HEK293 (cell line): ENCODE measurements around the gene XPOT.

ENCODE experiments used
- CTCF ChIA-PET: fragments of 350-600 bp; formaldehyde crosslinking; extraction: SDS; loops from one replicate; lab custom pipeline; 2021; ENCODE audit warnings: antibody characterized with exemption; lab: Yijun Ruan, JAX
- POLR2A ChIA-PET: fragments of 300-600 bp; formaldehyde crosslinking; extraction: SDS; loops from one replicate; lab custom pipeline; 2020; ENCODE audit warnings: antibody characterized with exemption, inconsistent platforms; lab: Yijun Ruan, JAX
- H3K27ac ChIP-seq: fragments of 200-500 bp; sonication (Bioruptor generic); 2 replicates; pipeline ENCODE4 v1.5.1; 2014; ENCODE audit warnings: low read depth, low read length, control low read depth, inconsistent platforms; ENCODE audit errors: extremely low read depth
- H3K36me3 ChIP-seq, 2 experiments: fragments of 200-500 bp in 1 of 2; sonication (Bioruptor generic) in 1 of 2; 1 replicate in 1 of 2; 2 replicates in 1 of 2; pipeline ENCODE4 v1.5.1; 2014 to 2017; ENCODE audit warnings: inconsistent platforms in 2 of 2, low read length in 2 of 2; ENCODE audit not compliant: control insufficient read depth in 2 of 2, insufficient read depth in 1 of 2
- H3K4me1 ChIP-seq: fragments of 200-500 bp; sonication (Bioruptor generic); 2 replicates; pipeline ENCODE4 v1.5.1; 2014; ENCODE audit warnings: mild to moderate bottlenecking, low read length, inconsistent platforms; ENCODE audit not compliant: control insufficient read depth, insufficient read depth
- H3K4me3 ChIP-seq: 2 replicates; pipeline ENCODE4 v1.5.1; 2011; ENCODE audit warnings: low read depth, mild to moderate bottlenecking, control low read depth, low read length, moderate library complexity
- H3K9me3 ChIP-seq: fragments of 200-500 bp; sonication (Bioruptor generic); 2 replicates; pipeline ENCODE4 v1.5.1; 2014; ENCODE audit warnings: low read depth, low read length, inconsistent platforms; ENCODE audit not compliant: control insufficient read depth, insufficient read depth
- BCL11A ChIP-seq: fragments of 450-650 bp; formaldehyde crosslinking; IDR thresholded peaks from 2 replicates; pipeline ENCODE4 v1.5.1; 2016; ENCODE audit warnings: low read depth, missing biosample characterization, missing genetic modification characterization
- FEZF1 ChIP-seq: fragments of 450-650 bp; formaldehyde crosslinking; IDR thresholded peaks from 2 replicates; pipeline ENCODE4 v1.5.1; 2016; ENCODE audit warnings: missing biosample characterization, missing genetic modification characterization
- GLIS2 ChIP-seq: fragments of 450-650 bp; formaldehyde crosslinking; IDR thresholded peaks from 2 replicates; pipeline ENCODE4 v1.5.1; 2016; ENCODE audit warnings: missing biosample characterization, missing genetic modification characterization
- PRDM6 ChIP-seq: fragments of 450-650 bp; formaldehyde crosslinking; IDR thresholded peaks from 2 replicates; pipeline ENCODE4 v1.5.1; 2017; ENCODE audit warnings: missing biosample characterization, missing genetic modification characterization
- SCRT1 ChIP-seq: fragments of 450-650 bp; formaldehyde crosslinking; IDR thresholded peaks from 2 replicates; pipeline ENCODE4 v1.5.1; 2016; ENCODE audit warnings: missing biosample characterization, missing genetic modification characterization, borderline replicate concordance
- ZBTB11 ChIP-seq: fragments of 450-650 bp; formaldehyde crosslinking; conservative IDR thresholded peaks from 2 replicates; pipeline ENCODE4 v1.5.1; 2016; ENCODE audit warnings: low read depth, missing biosample characterization, missing genetic modification characterization
- ZEB2 ChIP-seq: fragments of 450-650 bp; formaldehyde crosslinking; IDR thresholded peaks from 2 replicates; pipeline ENCODE4 v1.5.1; 2016; ENCODE audit warnings: missing biosample characterization, missing genetic modification characterization
- ZFHX2 ChIP-seq: fragments of 450-650 bp; formaldehyde crosslinking; conservative IDR thresholded peaks from 2 replicates; pipeline ENCODE4 v1.5.1; 2016; ENCODE audit warnings: missing biosample characterization, missing genetic modification characterization
- ZNF157 ChIP-seq: fragments of 450-650 bp; formaldehyde crosslinking; IDR thresholded peaks from 2 replicates; pipeline ENCODE4 v1.5.1; 2016; ENCODE audit warnings: missing biosample characterization, missing genetic modification characterization
- ZNF174 ChIP-seq: fragments of 450-650 bp; formaldehyde crosslinking; IDR thresholded peaks from 2 replicates; pipeline ENCODE4 v1.5.0; 2017; ENCODE audit warnings: missing biosample characterization, mild to moderate bottlenecking, missing genetic modification characterization
- ZNF2 ChIP-seq: fragments of 450-650 bp; formaldehyde crosslinking; IDR thresholded peaks from 2 replicates; pipeline ENCODE4 v1.5.1; 2016; ENCODE audit warnings: missing biosample characterization, missing genetic modification characterization
- ZNF513 ChIP-seq: fragments of 450-650 bp; IDR thresholded peaks from 2 replicates; pipeline ENCODE4 v1.5.1; 2018; ENCODE audit warnings: missing biosample characterization, missing genetic modification characterization
- ZNF555 ChIP-seq: fragments of 450-650 bp; formaldehyde crosslinking; conservative IDR thresholded peaks from 2 replicates; pipeline ENCODE4 v1.5.1; 2017; ENCODE audit warnings: missing biosample characterization, mild to moderate bottlenecking, missing genetic modification characterization, inconsistent platforms
- ZNF600 ChIP-seq: fragments of 450-650 bp; formaldehyde crosslinking; IDR thresholded peaks from 2 replicates; pipeline ENCODE4 v1.5.1; 2016; ENCODE audit warnings: missing biosample characterization, missing genetic modification characterization
- ZNF629 ChIP-seq: fragments of 450-650 bp; formaldehyde crosslinking; IDR thresholded peaks from 2 replicates; pipeline ENCODE4 v1.5.1; 2017; ENCODE audit warnings: missing biosample characterization, missing genetic modification characterization
- ZNF658 ChIP-seq: fragments of 450-650 bp; formaldehyde crosslinking; IDR thresholded peaks from 2 replicates; pipeline ENCODE4; 2016; ENCODE audit warnings: missing biosample characterization, missing genetic modification characterization
- ZNF704 ChIP-seq: fragments of 450-650 bp; formaldehyde crosslinking; IDR thresholded peaks from 2 replicates; pipeline ENCODE4 v1.5.1; 2016; ENCODE audit warnings: missing biosample characterization, missing genetic modification characterization
- ZNF830 ChIP-seq: fragments of 450-650 bp; IDR thresholded peaks from 2 replicates; pipeline ENCODE4 v1.5.0; 2018; ENCODE audit warnings: missing biosample characterization, missing genetic modification characterization, low read depth, mild to moderate bottlenecking, moderate library complexity
- ZNF843 ChIP-seq: fragments of 450-650 bp; formaldehyde crosslinking; IDR thresholded peaks from 2 replicates; pipeline ENCODE4 v1.5.1; 2016; ENCODE audit warnings: missing biosample characterization, missing genetic modification characterization

The XPOT gene

GRCh38 chr12:64412459-64412858 lies 8.3 kb downstream of the XPOT start:
- CTCF ChIA-PET: interaction anchor here (0.5 to 0.7 kb wide), 3 partner anchors 13 to 1773 kb away, joined by 3 to 6 read pairs (median 4); no protein-coding TSS in a partner anchor
- TF ChIP-seq ZFHX2 (tag by site-specific recombination): 0 out of 2 replicates have a peak, but pooled peaks have one; percentile 7
- TF ChIP-seq ZNF843 (tag by site-specific recombination): peak; percentile 53
- 0 out of 2 replicates have a peak, but pooled peaks have one; percentile 35 for TF ChIP-seq ZEB2
- no peak for TF ChIP-seq ZNF629 (tag by site-specific recombination)
- TF ChIP-seq PRDM6 (tag by site-specific recombination): peak; percentile 62
- TF ChIP-seq FEZF1 (tag by site-specific recombination): 0 out of 2 replicates have a peak, but pooled peaks have one; percentile 21
- TF ChIP-seq SCRT1 (tag by site-specific recombination): peak; percentile 32; the same call in 1 of the 2 replicates
- 0 out of 2 replicates have a peak, but pooled peaks have one; percentile 30 for TF ChIP-seq ZNF600 (tag by site-specific recombination)
- TF ChIP-seq ZNF830: no peak
- no peak for TF ChIP-seq BCL11A
- no peaks in the 10 kb centered on the region for H3K4me1 ChIP-seq
- H3K9me3 ChIP-seq: no peaks in the 10 kb centered on the region
- POLR2A ChIA-PET: no interaction called here
- H3K36me3 ChIP-seq: peaks cover 48 to 74% of the 10 kb centered on the region in 2 experiments
- H3K27ac ChIP-seq: no peak overlapping the region
- no peak overlapping the region for H3K4me3 ChIP-seq

GRCh38 chr12:64413884-64414283 lies 9.7 kb downstream of the XPOT start:
- CTCF ChIA-PET: no interaction called here
- Histone ChIP-seq H3K9me3 (no peaks in the 10 kb centered on the region), H3K4me3 (no peak overlapping the region), H3K36me3 (peaks cover 62 to 88% of the 10 kb centered on the region in 2 experiments), H3K27ac (no peak overlapping the region), H3K4me1 (no peaks in the 10 kb centered on the region)
- TF ChIP-seq ZNF555 (tag by site-specific recombination) (no peak), ZNF658 (no peak), ZBTB11 (no peak), ZNF157 (no peak), ZNF629 (tag by site-specific recombination) (no peak), ZNF704 (no peak), ZNF174 (no peak), GLIS2 (tag by site-specific recombination) (no peak), ZNF2 (tag by site-specific recombination) (no peak), ZNF513 (tag by site-specific recombination) (no peak)
- POLR2A ChIA-PET: no interaction called here
